ENCODE results near the gene RTN4RL1. TPM values are rescaled to one million over a fixed set of nuclear protein-coding genes. Genes with fewer than 3 reads are reported as not detected.

Gene RTN4RL1
- total RNA-seq, 2 experiments from 2014 or later, result 0.33 to 0.35 TPM

DNA sequence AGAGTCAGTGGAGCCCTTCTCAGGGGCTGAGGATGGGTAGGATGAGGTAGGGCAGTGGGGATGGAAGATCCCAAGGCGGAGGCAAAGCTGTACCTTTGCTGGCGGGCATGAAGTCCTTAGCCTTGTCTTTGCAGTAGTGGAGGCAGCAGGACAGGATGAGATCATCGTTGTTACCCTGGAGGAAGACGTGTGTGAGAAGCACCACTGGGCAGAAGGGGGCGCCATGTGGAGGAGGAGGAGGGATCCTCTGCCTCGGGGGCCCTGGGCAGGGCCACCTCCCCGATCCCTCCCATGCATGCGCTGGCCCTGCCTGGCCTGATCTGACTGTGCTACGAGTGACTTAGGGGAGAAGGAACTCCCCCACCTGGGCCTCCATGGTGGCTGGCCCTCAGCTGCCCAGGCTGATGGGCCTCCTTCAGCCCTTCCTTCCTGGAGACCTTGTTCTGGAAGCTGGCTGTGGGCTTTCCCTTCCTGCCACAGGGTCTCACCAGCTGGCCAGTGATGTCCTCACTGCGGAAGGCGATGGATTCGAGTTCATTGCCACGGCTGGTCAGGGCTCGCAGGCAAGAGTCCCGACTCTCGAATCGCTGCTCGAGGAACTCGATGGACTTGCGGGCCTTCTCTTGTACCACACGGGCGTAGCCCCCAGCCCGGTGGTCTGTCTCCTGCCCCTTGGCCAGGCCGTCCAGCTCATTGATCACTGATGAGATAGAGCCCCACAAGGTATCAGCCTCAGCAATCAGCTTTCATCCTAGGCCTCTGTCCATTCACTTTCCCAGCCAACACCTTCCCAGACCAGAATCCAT, 40.0 kb upstream of the RTN4RL1 start:
- CTCF ChIA-PET, result interaction anchor here (1.1 to 3.2 kb wide), 7 partner anchors 11 to 202 kb away, joined by 4 to 22 read pairs (median 7); partner anchors contain the start of gene HIC1
- H3K4me3 Mint-ChIP-seq, result no peak overlapping the region
- POLR2A ChIA-PET, result interaction anchor here (1.0 to 3.7 kb wide), 6 partner anchors 10 to 195 kb away, joined by 3 to 17 read pairs (median 6); no protein-coding TSS in a partner anchor
- peak; percentile 80 for DNase-seq
- H3K27me3 Mint-ChIP-seq, result no peaks in the 10 kb centered on the region
- no peaks in the 10 kb centered on the region for H3K9me3 Mint-ChIP-seq
- peaks cover 85% of the 10 kb centered on the region for H3K4me1 Mint-ChIP-seq
- H3K27ac Mint-ChIP-seq, result peak overlapping the region; percentile 74
- H3K36me3 Mint-ChIP-seq (ENCODE audit: low read depth), result peaks cover 70% of the 10 kb centered on the region

DNA sequence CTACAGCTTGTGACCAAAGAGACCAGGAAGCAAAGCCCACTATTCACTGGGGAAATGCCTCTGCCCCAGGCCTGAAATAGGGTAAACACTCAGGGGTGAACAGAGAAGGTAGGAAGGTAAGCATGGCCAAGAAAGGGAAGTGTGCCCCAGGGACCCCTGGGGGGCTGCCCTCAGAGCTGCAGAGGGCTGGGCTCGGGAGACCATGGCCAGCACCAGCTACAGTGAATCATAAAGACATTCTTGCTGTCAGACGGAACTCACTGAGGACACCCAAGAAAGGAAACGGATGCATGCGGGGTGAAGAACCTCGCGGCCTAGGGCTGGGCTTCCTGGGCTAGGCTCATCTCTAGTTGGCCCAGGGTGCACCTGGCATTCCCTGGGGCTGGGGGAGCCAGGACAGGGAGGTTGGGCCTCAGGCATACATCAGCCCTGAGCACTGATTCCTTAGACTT, 39.4 kb upstream of the RTN4RL1 start:
- Mint-ChIP-seq H3K27ac (peak overlapping the region; percentile 74), H3K9me3 (no peaks in the 10 kb centered on the region), H3K36me3 (ENCODE audit: low read depth) (peaks cover 74% of the 10 kb centered on the region), H3K27me3 (no peaks in the 10 kb centered on the region), H3K4me1 (peaks cover 84% of the 10 kb centered on the region), H3K4me3 (no peak overlapping the region)
- ChIA-PET CTCF (interaction anchor here (0.8 to 3.2 kb wide), 7 partner anchors 10 to 202 kb away, joined by 4 to 22 read pairs (median 6); partner anchors contain the start of gene HIC1), POLR2A (interaction anchor here (1.0 to 3.7 kb wide), 7 partner anchors 9 to 201 kb away, joined by 3 to 17 read pairs (median 5); no protein-coding TSS in a partner anchor)
- DNase-seq, result no peak

DNA sequence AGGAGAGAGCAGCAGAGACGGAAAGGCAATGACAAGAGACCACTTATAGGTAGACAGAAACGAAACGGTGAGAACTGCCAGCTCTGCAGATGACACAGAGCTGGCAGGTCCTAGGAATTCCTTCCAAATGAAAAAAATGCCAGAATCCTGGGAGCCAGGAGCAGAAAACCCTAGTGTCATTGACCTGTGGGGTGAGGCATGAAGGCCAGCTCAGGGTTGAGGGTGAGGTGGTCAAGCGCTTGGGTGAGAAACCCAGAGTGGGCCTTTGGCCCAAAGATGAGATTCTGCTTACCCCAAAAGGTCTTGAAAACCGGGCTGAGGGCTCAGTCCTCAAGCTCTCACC, 39.0 kb upstream of the RTN4RL1 start:
- no peak for DNase-seq
- peaks cover 77% of the 10 kb centered on the region for H3K36me3 Mint-ChIP-seq (ENCODE audit: low read depth)

DNA sequence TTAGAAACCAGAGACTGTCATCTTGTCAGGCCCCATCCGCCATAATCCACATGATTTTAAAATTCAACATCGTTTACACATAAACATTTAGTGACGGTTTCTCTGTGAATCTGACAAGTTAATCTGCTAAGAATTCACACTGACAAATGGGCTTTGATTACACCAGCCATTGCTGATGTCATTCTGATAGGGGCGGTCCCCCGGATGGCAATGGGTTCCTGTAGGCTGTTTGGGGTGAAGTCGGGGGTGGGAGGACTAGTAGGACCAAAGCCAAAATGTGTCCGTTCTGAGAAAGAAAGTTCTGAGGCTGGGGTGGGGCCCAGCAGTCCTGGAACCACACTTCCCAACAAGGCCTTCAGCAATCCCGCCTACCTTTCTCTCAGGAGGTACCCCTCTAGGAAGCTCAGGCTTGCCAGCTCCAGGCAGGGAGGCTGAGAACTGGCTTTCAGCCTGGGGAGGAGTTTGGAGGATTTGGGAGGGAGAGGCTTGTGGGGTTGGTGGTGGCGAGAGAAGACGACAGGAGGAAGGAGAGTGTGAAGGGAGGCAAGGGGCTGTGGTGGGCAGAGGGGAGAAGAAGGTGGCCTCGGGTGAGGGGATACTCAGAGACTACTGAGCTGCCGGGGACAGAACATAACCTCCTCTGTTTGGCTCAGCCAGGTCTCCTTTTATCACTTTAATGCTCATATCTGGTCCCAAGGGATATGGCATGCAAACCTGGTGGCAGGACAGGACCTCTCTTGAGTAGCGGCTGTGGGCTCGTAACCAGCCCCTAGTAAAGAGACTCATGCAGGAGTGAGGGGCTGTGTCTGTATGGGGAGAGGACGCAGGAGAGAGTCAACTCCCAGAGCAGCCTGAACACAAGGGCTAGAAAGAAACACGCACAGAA, 38.4 kb upstream of the RTN4RL1 start:
- ChIA-PET POLR2A (interaction anchor here (1.0 to 3.7 kb wide), 6 partner anchors 8 to 202 kb away, joined by 3 to 17 read pairs (median 5); no protein-coding TSS in a partner anchor), CTCF (interaction anchor here (0.8 to 3.2 kb wide), 6 partner anchors 9 to 203 kb away, joined by 4 to 22 read pairs (median 6); partner anchors contain the start of gene HIC1)
- Mint-ChIP-seq H3K4me1 (peaks cover 76% of the 10 kb centered on the region), H3K9me3 (no peaks in the 10 kb centered on the region), H3K27ac (peak overlapping the region; percentile 65), H3K4me3 (no peak overlapping the region), H3K27me3 (no peaks in the 10 kb centered on the region), H3K36me3 (ENCODE audit: low read depth) (peaks cover 72% of the 10 kb centered on the region)
- DNase-seq, result no peak

More for the DNA sequence above, 39.0 kb upstream of the RTN4RL1 start:
- H3K4me3 Mint-ChIP-seq, result no peak overlapping the region
- no peaks in the 10 kb centered on the region for H3K9me3 Mint-ChIP-seq
- ChIA-PET POLR2A (interaction anchor here (1.0 to 3.7 kb wide), 6 partner anchors 9 to 202 kb away, joined by 3 to 17 read pairs (median 5); no protein-coding TSS in a partner anchor), CTCF (interaction anchor here (0.8 to 3.2 kb wide), 7 partner anchors 10 to 203 kb away, joined by 4 to 22 read pairs (median 6); partner anchors contain the start of gene HIC1)
- peak overlapping the region; percentile 74 for H3K27ac Mint-ChIP-seq
- H3K27me3 Mint-ChIP-seq, result no peaks in the 10 kb centered on the region
- peaks cover 82% of the 10 kb centered on the region for H3K4me1 Mint-ChIP-seq

DNA sequence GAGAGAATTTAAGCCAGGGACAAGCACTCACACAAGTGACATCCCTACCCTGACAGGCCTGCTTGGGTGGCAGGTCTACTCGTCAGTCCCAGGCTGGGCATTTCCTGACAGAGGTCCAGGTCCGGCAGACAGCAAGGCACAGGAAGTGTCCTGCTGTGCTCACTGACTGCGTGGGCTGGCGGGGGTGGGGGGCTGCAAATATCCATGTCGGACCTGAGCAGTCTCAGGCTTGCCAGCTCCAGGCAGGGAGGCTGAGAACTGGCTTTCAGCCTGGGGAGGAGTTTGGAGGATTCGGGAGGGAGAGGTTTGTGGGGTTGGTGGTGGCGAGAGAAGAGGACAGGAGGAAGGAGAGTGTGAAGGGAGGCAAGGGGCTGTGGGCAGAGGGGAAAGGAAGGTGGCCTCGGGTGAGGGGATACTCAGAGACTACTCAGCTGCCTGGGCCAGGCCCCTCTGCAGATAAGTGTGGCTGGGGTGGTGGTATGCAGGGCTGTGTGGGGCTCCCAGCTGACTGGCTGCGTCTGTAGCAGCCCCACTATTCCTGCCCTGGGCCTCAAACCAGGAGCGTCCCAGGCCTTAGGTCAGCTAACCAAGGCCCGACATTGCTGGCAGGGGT, 37.5 kb upstream of the RTN4RL1 start:
- Mint-ChIP-seq H3K9me3 (no peaks in the 10 kb centered on the region), H3K4me3 (no peak overlapping the region), H3K27me3 (peaks cover 1% of the 10 kb centered on the region), H3K27ac (peak overlapping the region; percentile 51), H3K36me3 (ENCODE audit: low read depth) (peaks cover 68% of the 10 kb centered on the region), H3K4me1 (peaks cover 68% of the 10 kb centered on the region)
- ChIA-PET POLR2A (interaction anchor here (3.7 kb wide), 1 partner anchor 27 kb away, joined by 17 read pairs; no protein-coding TSS in a partner anchor), CTCF (interaction anchor here (2.0 to 3.2 kb wide), 2 partner anchors 8 to 177 kb away, joined by 6 to 16 read pairs; partner anchors contain the start of gene HIC1)
- no peak for DNase-seq

DNA sequence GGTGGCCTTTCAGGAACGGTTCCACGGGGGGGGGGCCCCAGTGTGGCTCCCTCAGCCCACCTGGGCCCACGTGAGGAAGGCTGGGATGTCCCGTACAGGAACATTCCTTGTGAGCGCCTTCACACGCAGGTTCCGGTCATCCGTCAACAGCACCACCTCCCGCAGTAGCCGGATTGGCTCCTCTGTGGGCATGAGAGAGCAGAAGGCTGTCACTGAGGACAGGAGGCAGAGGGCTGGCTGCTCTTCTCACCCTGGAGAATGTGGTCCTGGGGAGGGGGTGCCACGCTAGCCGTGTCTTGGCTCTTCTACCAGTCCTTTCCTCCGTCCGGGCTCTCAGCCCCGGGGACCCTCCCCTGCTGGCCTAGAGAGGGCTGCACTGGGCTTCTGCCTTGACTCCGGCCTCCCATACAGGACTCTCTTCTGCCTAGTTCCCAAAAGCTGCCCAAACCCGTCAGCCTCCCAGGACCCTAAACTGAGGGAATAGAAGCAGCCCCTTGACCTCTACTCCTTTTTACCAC, 36.4 kb upstream of the RTN4RL1 start:
- no peak overlapping the region for H3K4me3 Mint-ChIP-seq
- H3K4me1 Mint-ChIP-seq, result peaks cover 63% of the 10 kb centered on the region
- no peaks in the 10 kb centered on the region for H3K9me3 Mint-ChIP-seq
- no peak for DNase-seq
- ChIA-PET POLR2A (interaction anchor here (1.8 kb wide), 1 partner anchor 26 kb away, joined by 5 read pairs; no protein-coding TSS in a partner anchor), CTCF (interaction anchor here (4.9 kb wide), 1 partner anchor 9 kb away, joined by 37 read pairs; no protein-coding TSS in a partner anchor)
- peaks cover 66% of the 10 kb centered on the region for H3K36me3 Mint-ChIP-seq (ENCODE audit: low read depth)
- peak overlapping the region; percentile 52 for H3K27ac Mint-ChIP-seq
- H3K27me3 Mint-ChIP-seq, result peaks cover 1% of the 10 kb centered on the region

DNA sequence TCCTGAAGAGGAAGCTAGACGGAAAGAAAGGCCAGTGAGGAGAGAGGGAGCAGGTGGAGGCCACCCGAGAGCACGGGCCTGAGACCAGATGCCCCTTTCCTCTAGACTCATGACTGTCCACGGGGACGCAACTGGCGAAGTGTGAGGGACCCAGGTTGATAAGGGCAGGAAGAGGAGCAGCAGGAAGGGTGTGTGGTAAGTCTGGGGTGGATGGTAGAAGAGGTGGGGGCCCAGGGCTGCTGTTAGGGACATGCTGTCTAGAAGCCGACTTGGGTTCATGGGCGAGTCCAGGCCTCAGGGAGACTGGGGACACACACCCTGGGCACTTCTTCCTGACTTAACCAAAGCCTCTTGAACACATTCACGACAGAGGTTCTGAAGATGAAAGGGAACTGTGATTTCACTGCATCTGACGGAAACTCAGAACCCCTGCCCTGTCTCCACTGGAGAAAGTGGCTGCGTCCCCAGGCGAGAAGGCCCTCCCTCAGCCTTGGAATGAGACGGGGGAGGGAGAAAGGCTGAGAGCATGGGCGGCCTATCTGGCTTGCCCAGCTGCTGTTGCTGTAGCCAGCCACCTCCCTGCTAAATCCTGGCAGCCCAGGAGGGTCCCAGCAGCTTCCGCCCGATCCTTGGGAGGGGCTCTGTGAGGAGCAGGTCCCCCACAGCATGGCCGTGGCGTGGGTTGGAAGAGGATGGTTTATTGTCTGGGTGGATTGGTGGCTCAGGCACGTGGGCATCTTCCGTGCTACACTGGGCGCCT, 35.7 kb upstream of the RTN4RL1 start:
- Mint-ChIP-seq H3K9me3 (no peaks in the 10 kb centered on the region), H3K36me3 (ENCODE audit: low read depth) (peaks cover 60% of the 10 kb centered on the region), H3K27ac (no peak overlapping the region), H3K27me3 (peaks cover 1% of the 10 kb centered on the region), H3K4me1 (peaks cover 58% of the 10 kb centered on the region), H3K4me3 (no peak overlapping the region)
- DNase-seq, result no peak
- CTCF ChIA-PET, result interaction anchor here (0.9 to 7.9 kb wide), 3 partner anchors 9 to 219 kb away, joined by 4 to 210 read pairs (median 37); no protein-coding TSS in a partner anchor
- POLR2A ChIA-PET, result interaction anchor here (1.0 to 5.9 kb wide), 4 partner anchors 9 to 184 kb away, joined by 3 to 58 read pairs (median 12); no protein-coding TSS in a partner anchor

DNA sequence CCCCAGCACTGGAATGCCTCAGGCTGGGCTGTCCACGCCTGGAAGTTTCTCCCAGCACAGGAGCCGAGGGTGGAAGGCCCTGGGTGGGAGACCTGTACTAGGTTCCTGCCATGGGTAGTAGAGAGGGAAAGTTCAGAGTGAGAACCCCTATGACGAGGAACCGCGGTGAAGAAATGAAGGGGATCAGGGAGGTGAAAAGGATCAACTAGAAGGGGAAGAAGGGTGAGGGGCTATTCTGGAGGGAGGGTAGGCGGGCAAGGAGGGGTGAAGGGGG, 35.2 kb upstream of the RTN4RL1 start:
- CTCF ChIA-PET, result interaction anchor here (0.9 to 7.9 kb wide), 4 partner anchors 10 to 219 kb away, joined by 4 to 210 read pairs (median 52); no protein-coding TSS in a partner anchor
- Mint-ChIP-seq H3K27me3 (peaks cover 1% of the 10 kb centered on the region), H3K27ac (no peak overlapping the region)

DNA sequence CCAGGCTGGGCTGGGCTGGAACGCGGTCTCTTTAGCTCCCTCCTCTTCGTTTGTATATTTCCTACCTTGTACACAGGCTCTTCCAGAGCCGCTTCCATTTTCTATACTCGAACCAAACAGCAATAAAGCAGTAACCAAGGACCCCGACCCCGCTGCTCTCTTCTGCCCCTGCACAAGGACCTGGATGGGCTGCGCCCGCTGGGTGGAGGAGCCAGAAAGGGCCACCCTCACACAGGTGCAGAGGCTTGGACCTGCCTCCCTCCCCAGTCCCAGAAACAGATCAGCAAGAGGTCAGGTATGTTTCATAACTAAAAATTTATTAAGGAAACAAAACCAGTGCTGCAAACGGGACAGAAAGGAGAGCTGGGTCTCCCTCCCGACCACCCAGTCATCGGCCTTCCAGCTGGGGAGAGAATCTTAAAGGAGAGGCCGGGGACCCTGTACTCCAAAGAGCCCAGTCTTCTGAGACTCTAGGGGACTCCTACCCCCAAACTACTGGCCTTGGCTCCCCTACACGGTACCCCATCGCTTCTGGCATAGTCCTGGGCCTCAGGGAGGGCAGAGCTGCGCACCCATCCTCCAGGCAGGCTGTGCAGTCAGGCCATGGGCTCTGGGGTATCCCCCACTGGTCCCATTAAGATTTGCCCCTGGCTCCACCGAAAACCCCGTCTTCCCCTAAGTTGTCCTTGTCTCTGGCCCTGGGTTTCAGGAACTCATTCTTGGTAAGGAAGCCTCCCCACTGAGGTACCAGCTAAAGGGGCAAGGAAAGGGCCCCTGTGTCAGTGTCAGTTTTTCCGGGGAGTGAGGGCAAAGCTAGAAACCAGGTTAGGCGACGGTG, 34.6 kb upstream of the RTN4RL1 start:
- peaks cover 51% of the 10 kb centered on the region for H3K36me3 Mint-ChIP-seq (ENCODE audit: low read depth)
- no peak overlapping the region for H3K27ac Mint-ChIP-seq
- peaks cover 47% of the 10 kb centered on the region for H3K4me1 Mint-ChIP-seq
- POLR2A ChIA-PET, result interaction anchor here (0.6 to 5.9 kb wide), 10 partner anchors 11 to 206 kb away, joined by 3 to 94 read pairs (median 4); no protein-coding TSS in a partner anchor
- peaks cover 1% of the 10 kb centered on the region for H3K27me3 Mint-ChIP-seq
- no peak for DNase-seq
- H3K9me3 Mint-ChIP-seq, result no peaks in the 10 kb centered on the region
- peak overlapping the region; percentile 30 for H3K4me3 Mint-ChIP-seq
- CTCF ChIA-PET, result interaction anchor here (0.9 to 7.9 kb wide), 5 partner anchors 10 to 223 kb away, joined by 4 to 210 read pairs (median 63); no protein-coding TSS in a partner anchor

More for the DNA sequence above, 35.2 kb upstream of the RTN4RL1 start:
- Mint-ChIP-seq H3K9me3 (no peaks in the 10 kb centered on the region), H3K4me1 (peaks cover 52% of the 10 kb centered on the region), H3K36me3 (ENCODE audit: low read depth) (peaks cover 56% of the 10 kb centered on the region), H3K4me3 (no peak overlapping the region)
- POLR2A ChIA-PET, result interaction anchor here (0.6 to 5.9 kb wide), 5 partner anchors 10 to 185 kb away, joined by 3 to 58 read pairs (median 5); no protein-coding TSS in a partner anchor
- no peak for DNase-seq
